ENCODE measurements around the gene SF3A2.
"Not testable (repeated sequence)": the region's sequence is repeated elsewhere in the genome, so short reads cannot be mapped to it uniquely, and the experiment has no call there.

The SF3A2 gene

DNA sequence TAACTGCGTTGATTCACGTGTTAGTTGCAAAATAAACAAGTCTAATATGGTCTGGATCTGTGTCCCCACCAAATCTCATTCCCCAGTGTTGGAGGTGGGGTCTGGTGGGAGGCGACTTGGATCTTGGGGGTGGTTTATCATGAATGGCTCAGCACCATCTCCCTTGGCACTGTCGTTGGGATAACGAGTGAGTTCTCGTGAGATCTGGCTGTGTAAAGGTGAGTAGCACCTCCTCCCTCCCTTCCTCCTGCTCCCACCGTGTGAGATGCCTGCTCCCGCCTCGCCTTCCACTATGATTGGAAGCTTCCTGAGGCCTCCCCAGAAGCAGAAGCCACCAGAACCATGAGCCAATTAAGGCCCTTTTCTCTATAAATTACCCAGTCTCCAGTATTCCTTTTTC lies 40.5 kb downstream of the SF3A2 start:
- no peak for DNase-seq

DNA sequence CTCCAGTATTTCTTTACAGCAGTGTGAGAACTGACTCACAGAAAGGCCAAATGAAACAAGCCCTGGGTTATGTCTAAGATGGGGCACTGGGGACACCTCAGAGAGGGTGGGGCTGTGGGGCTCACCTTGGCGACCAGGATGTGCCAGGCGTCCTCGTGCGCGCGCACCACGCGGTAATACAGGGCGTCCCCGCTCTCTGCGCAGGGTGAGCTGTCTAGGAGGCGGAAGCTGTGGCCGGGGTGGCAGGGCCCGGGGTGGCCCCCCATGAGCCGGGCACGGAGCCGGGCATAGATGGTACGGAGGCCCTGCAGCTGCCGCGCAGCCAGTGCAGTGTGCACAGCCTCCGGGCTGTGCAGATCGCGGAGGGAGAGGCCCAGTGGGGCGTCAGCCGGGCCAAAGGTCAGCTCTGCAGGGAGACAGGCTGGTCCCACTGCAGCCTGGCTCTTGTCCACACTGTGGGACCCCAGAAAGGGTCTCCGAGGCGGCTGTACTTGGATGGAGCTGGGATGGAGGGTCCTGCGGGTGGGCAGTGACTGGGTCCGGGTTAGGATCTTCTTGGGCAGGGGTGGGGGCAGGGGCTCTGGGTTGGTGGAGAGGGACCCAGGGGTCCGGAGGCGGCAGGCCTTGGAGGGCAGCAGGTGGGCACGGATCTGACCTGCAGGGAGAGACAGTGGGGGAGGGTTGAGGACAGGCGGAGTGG lies 42.0 kb downstream of the SF3A2 start:
- no peak for DNase-seq

DNA sequence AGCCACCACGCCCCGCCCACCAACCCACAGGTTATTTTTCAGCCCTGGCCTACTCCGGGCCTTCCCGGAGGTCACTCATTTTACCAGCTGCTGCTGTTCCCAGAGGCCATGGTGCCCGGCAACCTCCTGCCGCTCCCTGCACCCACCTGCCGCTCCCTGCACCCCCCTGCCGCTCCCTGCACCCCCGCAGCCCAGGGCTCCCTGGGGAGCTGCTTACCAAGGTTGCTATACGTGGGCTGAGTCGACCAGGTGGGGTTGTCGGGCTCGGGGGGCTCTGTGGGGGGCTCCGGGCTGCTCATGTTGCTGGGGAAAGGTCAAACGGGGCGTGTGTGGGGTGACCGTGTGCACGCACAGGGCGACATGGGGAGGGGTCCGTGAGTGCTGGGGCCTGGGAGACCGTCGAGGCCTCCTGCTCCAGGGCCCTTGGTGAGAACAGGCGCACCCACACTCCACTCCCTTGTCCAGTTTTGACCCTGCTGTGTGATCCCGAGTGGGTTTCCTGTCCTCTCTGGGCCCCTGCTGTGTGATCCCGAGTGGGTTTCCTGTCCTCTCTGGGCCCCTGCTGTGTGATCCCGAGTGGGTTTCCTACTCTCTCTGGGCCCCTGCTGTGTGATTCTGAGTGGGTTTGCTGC lies 44.1 kb downstream of the SF3A2 start:
- DNase-seq, result no peak

GRCh38 chr19:2281265-2282061 lies 44.8 kb downstream of the SF3A2 start:
- not testable (repeated sequence) for DNase-seq

DNA sequence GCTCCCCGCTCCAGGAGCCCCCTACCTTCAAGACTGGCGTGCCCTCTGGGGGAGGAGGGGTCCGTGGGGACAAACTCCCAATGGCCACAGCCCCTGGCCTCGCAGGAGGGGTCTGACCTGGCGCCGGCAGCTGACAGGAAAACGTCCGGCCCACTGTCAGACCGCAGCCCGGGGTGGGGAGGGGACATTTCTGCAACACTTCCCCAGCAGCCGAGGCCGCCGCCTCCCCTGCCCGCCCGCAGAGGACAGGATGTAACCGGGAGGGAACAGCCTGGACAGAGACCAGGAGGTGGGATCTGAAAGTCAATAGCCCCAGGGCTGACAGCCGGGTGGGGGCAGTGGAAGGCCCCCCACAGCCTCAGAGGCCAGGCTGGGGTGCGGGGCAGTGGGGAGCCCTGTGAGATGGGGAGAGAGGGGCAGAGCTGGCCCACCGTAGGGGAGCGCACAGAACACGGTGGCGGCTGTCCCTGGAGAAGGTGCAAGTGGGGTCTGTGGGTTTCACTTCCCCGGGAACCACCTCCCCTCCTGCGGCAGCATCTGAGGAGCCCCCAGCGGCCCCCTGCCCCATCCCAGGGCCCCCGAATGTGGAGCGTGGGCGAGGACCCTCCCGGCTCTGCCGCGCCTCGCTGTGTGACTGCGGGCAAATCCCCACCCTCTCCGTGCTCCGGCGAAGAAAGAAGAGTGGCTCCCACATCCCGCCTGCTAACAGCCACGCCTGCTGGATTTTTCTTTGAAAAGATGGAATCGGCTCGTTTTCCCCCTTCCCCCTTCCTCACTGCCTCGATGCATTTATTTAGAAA lies 45.6 kb downstream of the SF3A2 start, which contains the start of gene PEAK3:
Gene PEAK3 (minus strand): TSS at position 114 of the 800 bp plus-strand sequence. CDS start 1,244 bp downstream, outside the sequence.
- DNase-seq, result no peak

DNA sequence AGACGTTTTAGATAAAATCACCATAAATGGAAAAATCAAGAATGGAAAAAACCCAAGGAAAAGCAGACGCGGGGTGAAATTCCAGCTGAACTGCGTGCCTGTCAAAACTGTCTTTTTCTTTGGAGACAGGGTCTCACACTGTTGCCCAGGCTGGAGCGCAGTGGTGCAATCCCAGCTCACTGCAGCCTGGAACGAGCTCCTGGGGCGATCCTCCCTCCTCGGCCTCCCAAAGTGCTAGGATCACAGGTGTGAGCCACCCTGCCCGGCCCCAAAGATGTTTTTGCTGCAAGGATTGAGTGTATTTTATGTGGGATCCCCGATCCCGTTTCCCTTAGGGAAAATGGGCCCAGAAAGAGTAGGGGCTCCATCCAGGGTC lies 46.2 kb downstream of the SF3A2 start:
- DNase-seq, result no peak

GRCh38 chr19:2283835-2284507 lies 47.3 kb downstream of the SF3A2 start:
- DNase-seq, result no peak

DNA sequence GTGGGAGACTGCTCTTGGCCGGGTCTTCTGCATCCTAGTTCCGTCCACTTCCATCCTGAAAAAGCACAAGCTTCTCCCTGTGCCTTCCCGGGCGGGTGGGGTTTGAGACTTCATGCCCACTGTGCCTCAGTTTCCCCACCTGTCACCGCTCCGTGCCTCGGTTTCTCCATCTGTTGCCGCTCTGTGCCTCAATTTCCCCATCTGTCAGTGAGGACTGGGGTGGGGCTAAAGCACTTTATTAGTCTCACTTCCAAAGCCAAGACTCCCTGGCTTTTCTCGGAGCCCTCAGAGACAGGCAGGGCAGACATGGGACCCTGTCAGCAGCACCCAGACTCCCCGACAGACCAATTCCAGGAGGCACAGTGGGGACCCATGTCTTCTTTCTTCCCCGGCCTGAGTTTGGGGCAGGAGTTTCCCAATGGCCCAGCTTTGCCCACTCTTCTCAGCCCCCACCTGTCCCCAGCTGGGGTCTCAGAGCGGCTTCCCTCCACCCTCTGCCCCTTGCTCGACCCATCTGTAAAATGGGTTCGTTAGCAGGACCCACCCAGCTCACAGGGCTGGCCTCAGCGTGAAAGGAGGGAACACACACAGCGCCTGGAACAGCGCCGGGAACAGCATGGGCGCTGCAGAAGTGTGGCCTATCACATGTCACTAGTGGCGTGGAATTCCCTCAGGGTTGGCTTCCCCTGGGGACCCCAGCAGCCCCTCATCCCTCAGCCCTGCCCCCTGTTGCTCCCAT lies 49.9 kb downstream of the SF3A2 start:
- no peak for DNase-seq

GRCh38 chr19:2287585-2288337 lies 51.1 kb downstream of the SF3A2 start:
- no peak for DNase-seq

GRCh38 chr19:2288338-2288817 lies 51.8 kb downstream of the SF3A2 start:
- no peak for DNase-seq

DNA sequence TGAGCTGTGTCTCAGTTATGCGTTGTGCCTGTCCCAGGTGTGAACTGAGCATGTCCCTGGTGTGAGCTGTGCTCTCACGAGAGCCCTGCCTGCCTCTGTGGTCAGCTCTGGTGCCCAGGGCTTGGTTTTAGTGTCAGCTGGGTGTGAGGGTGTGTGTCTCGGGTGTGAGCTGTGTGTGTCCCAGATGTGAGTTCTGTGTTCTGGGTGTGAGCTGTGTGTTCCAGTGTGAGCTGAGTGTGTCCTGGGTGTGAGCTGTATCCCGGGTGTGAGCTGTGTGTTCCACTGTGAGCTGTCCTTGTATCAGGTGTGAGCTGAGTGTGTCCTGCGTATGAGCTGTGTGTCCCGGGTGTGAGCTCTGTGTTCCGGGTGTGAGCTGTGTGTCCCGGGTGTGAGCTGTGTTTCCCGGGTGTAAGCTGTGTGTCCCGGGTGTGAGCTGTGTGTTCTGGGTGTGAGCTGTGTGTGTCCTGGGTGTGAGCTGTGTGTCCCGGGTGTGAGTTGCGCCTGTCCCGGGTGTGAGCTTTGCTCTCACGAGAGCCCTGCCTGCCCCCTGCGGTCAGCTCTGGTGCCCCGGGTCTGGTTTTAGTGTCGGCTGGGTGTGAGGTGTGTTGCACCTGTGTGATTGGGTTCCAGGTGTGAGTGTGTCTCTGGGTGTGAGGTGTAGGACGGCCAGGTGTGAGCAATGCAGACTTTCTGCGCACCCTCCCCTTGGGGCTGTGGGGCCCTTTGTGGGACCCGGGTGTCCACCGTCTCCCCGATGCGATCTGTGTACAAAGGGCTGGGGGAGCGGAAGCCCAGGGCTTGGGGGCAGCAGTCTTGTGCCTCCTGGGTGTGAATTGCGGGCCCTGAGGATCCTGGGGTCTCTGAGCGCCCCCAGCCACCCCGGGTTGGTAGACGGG lies 52.4 kb downstream of the SF3A2 start:
- DNase-seq, result no peak

GRCh38 chr19:2289714-2290435 lies 53.3 kb downstream of the SF3A2 start:
- DNase-seq, result no peak

- DNase-seq, result no peak
These were observed 54.0 kb downstream of the SF3A2 start for GRCh38 chr19:2290441-2291184.

GRCh38 chr19:2291185-2291751 lies 54.6 kb downstream of the SF3A2 start:
- DNase-seq, result no peak

- no peak for DNase-seq
These were observed 58.2 kb downstream of the SF3A2 start for GRCh38 chr19:2294687-2295335.

GRCh38 chr19:2296141-2296540 lies 59.5 kb downstream of the SF3A2 start:
- no peak for DNase-seq

Measured in NCI-H2029 treated with DMSO at 0.1 percent for 48 hours (cell line).